HG03460 (cell line): ENCODE data around the gene SLC16A3.

ENCODE experiments used
- ATAC-seq: cut with Tn5 transposase; IDR thresholded peaks from one replicate; pipeline ENCODE4 v1.9.1; 2021; ENCODE audit not compliant: unreplicated experiment

SLC16A3 gene

DNA sequence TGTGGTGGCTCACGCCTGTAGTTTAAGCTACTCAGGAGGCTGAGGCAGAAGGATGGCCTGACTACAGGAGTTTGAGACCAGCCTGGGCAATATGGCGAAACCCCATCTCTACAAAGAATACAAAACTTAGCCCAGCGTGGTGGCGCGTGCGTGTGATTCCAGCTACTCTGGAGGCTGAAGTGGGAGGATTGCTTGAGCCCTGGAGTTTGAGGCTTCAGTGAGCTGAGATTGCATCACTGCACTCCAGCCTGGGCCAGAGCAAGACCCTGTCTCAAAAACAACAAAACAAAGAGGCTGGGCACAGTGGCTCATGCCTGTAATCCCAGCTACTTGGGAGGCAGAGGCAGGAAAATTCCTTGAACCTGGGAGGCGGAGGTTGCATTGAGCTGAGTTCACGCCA is 51.7 kb downstream of the SLC16A3 start:
- no peak for ATAC-seq

DNA sequence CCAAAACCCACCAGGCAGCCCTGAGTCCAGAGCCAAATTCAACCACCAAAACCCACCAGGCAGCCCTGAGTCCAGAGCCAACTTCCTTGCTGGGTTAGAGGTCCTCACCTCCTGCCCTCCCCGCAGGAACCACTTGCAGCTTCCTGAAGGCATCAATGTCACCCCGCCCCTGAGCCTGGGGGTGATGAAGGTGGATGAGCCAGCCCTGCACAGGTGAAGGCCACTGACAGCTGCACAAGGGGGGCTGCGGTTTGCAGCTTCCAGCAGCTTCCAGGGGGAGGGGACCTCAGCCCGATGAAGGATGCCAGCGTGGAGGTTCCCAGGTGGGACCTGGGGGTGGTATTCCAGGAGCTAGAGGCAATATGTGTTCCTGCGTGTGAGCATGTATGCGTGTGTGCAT is 52.2 kb downstream of the SLC16A3 start:
- no peak for ATAC-seq

DNA sequence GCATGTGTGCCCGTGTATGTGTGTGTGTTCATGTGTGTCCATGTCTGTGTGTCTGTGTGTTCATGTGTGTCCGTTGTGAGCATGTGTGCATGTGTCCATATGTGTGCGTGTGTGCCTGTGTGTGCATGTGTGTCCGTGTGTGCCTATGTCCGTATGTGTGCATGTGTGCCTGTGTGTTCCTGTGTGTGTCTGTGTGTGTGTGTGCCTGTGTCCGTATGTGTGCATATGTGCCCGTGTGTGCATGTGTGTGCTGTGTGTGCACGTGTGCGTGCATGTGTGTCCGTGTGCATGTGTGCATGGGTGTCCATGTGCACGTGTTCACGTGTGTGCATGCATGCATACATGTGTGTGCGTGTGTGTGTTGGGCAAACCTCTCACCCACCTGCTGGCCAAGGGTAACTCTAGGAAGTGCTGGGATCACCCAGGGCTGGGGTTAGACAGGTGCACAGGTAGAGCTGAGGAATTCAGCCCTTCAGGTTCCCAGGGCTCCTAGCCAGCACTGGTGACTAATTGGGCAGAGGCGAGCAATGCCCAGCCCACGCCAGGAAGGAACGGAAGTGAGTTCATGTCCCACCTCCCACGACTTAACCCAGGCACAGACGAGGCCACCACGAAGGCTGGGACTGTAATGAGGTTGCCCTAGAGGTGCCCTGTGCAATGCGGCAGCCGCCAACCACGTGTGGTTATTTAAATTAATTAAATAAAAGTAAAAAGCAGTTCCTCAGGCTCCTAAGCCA is 52.8 kb downstream of the SLC16A3 start:
- no peak for ATAC-seq

DNA sequence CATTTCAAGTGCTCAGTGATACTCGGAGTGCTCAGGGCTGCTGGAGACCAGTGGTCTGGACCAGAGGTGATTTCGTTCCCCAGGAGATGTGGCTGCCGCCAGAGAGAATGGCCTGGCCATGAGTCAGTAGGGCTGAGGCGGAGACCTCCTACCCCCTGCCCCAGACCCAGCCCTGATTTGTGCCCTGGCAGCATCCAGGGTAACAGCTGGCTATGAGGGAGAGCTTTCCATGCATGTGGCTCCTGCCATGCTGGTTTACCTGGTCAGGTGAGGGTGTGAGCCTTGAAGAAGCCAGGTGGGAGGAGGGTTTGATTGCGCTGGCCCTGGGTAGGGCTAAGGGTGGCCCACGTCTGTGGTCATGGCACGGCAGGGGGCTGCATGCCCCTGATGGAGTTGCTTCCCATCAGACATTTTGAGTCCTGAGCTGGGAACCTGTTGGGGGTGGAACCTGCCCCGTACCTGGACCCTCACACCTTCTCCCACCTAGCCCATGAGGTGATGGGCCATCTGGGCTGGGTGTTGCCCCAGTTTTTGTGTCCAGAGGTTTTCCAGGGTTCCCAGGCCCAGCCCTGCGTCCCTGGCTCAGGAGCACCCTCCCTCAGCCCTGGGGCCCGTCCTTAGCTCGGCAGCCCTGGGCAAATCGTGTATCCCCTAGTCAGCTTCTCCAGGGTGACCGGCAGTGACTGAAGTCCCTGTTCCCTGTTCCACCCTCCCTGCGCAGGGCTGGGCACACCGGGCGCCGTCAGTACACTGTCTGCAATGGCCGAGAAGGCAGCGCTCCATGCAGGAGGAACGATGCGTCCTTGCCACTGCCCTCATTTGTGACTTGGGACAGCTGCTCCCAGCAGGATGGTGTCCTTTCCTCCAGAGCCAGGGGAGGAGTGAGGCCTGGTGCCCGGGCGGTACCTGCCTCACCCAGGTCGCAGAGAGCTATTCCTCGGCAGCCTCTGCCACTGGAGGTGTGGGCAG is 53.7 kb downstream of the SLC16A3 start:
- ATAC-seq = no peak

DNA sequence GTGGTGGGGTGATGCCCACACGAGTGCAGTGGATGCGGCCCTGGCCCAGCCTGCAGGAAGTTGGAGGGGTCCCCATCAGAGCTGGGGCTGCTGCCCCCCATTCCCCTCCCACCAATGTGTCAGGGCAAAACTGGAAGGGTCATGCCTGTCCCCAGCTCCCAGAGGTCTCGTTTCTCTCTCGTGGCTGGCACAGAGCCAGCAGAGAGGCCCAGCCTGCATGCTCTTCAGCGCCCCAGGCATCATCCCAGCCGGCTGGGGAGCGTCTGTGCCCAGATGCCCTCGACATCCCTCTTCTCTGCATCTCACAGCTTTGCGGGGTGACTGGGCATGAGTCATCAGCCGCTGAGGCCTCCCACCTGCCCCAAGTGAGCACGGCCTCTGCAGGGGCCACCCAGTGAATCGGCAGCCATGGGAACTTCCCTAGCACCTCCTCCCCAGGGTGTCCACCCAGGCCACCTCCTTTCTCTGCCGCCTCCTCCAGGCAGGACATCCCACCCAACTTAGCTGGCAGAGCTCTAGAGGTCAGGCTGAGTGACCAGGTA is 54.4 kb downstream of the SLC16A3 start:
- no peak for ATAC-seq

DNA sequence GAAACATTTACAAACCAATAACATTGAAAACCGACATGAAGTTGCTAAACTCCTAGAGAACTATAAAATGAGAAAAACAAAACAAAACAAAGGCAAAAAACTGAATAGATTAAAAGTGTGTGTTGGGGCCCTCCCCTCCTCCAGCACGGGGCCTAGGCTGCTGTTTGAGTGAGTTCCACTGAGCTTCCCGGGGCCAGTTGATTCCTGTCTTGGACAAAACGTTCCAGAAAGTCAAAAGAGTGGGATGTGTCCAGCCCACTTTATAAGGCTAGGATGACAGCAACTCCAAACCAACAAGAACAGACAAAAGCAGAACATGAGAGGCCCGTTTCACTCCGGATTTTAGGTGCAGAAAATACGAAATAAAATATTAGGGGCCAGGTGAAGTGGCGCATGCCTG is 56.3 kb downstream of the SLC16A3 start:
- no peak for ATAC-seq

DNA sequence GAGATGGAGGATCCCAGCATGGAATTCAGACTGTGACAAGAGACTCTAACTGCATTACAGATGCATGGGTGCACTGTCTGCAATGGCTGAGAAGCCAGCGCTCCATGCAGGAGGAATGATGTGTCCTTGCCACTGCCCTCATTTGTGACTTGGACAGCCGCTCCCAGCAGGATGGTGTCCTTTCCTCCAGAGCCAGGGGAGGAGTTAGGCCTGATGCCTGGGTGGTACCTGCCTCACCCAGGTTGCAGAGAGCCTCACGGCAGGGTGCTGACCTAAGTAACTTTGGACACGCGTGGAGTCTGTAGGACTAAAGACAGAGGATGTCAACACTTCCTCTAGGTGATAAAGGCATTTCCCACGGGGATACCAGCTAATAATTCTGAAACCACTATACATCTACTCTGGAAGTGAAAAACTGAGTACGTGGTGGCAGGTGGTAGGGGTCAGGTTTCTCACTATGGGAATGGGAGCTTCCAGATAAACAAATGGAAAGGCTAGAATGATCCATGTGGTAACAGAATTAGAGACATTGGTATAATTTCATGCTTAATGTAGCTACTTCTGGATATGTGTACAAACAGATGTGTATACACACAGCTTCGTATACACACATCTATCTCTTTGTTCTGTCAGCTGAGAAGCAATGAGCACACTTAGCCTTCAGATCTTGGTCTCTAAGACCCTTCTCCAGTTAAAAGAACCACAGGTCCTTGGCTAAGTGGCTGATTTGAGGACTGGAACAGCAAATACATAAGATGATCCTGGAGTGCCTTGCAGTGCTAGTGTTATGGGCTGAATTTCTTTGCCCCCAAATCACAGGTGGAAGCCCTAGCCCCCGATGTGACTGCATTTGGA is 58.4 kb downstream of the SLC16A3 start:
- ATAC-seq = no peak

DNA sequence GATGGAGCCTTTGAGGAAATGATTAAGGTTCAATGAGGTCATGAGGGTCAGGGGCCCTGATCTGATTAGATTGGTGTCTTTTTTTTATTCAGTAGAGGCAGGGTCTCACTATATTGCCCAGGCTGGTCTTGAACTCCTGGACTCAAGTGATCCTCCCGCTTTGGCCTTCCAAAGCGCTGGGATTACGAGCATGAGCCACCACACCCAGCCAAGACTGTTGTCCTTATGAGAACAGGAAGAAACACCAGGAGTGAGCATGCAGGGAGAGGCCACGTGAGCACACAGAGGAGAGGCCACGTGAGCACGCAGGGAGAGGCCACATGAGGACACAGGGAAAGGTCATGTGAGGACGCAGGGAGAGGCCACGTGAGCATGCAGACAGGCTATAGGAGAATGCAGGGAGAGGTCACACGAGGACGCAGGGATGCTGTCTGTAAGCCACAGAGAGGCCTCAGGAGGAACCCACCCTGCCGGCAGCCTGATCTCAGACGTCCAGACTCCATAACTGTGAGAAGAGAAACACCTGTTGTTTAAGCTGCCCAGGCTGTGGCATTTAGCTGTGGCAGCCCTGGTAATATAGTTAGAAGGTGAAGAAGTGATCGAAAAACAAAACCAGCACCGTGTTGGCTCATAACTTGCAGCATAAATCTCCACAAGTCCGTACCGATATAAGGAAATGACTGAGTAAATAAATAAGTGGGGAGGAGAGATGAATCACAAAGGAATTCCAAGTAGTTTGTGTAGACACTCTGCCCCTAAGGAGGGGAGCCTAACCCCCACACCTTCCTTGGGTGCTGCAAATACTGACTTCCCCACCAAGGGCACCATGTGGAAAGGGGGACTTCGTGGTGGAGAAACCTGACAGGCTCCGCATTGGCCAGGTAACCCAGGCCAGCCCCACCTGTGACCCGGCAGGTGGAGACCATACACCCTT is 59.3 kb downstream of the SLC16A3 start:
- ATAC-seq = no peak
